HG02763 (cell line): ENCODE results near the gene NUAK2.
"Not testable (repeated sequence)": the region's sequence is repeated elsewhere in the genome, so short reads cannot be mapped to it uniquely, and the experiment has no call there.

Experiments
- ATAC-seq: cut with Tn5 transposase; IDR thresholded peaks from one replicate; pipeline ENCODE4 v1.9.1; 2021; ENCODE audit warnings: mild to moderate bottlenecking, moderate library complexity; ENCODE audit not compliant: unreplicated experiment

Gene NUAK2

GRCh38 chr1:205298191-205298994 lies 23.2 kb downstream of the NUAK2 start:
- ATAC-seq = no peak

GRCh38 chr1:205297546-205298177 lies 23.9 kb downstream of the NUAK2 start:
- ATAC-seq = not testable (repeated sequence)

GRCh38 chr1:205296154-205296553 lies 25.4 kb downstream of the NUAK2 start:
- no peak for ATAC-seq

GRCh38 chr1:205294934-205295333 lies 26.6 kb downstream of the NUAK2 start:
- ATAC-seq = no peak

GRCh38 chr1:205294175-205294917 lies 27.2 kb downstream of the NUAK2 start:
- no peak for ATAC-seq

- ATAC-seq = no peak
Observed at GRCh38 chr1:205293350-205294074, 28.0 kb downstream of the NUAK2 start.

- no peak for ATAC-seq
Observed at GRCh38 chr1:205291596-205291995, 29.9 kb downstream of the NUAK2 start.

GRCh38 chr1:205287767-205288559 lies 33.6 kb downstream of the NUAK2 start:
- peak; percentile 76 for ATAC-seq

- no peak for ATAC-seq
Observed at GRCh38 chr1:205287076-205287475, 34.5 kb downstream of the NUAK2 start.

GRCh38 chr1:205286335-205286950 lies 35.1 kb downstream of the NUAK2 start:
- ATAC-seq = no peak

GRCh38 chr1:205285381-205286101 lies 36.0 kb downstream of the NUAK2 start:
- ATAC-seq = no peak

GRCh38 chr1:205284420-205285144 lies 37.0 kb downstream of the NUAK2 start:
- ATAC-seq = no peak

GRCh38 chr1:205283270-205284147 lies 38.0 kb downstream of the NUAK2 start:
- ATAC-seq = no peak

- not testable (repeated sequence) for ATAC-seq
Observed at GRCh38 chr1:205280666-205281395, 40.7 kb downstream of the NUAK2 start.

GRCh38 chr1:205279986-205280385 lies 41.6 kb downstream of the NUAK2 start:
- ATAC-seq = no peak

GRCh38 chr1:205276689-205277065 lies 44.9 kb downstream of the NUAK2 start:
- no peak for ATAC-seq
